GM06990 (cell line): Measurements from ENCODE around the gene HSPA1B.

Experiments used
- DNase-seq: peaks from one replicate; pipeline ENCODE4 v3.0.0-alpha.2; 2011; ENCODE audit not compliant: insufficient read length; ENCODE audit errors: extremely low read depth
- H3K27me3 ChIP-seq: replicated peaks from 2 replicates; pipeline ENCODE4 v1.6.0; 2011; ENCODE audit warnings: low read length; ENCODE audit not compliant: control insufficient read depth, insufficient read depth
- H3K36me3 ChIP-seq: 2 replicates; pipeline ENCODE4 v1.5.1; 2011; ENCODE audit warnings: low read length; ENCODE audit not compliant: control insufficient read depth, insufficient read depth
- H3K4me3 ChIP-seq: replicated peaks from 2 replicates; pipeline ENCODE4 v1.5.1; 2011; ENCODE audit warnings: low read depth, mild to moderate bottlenecking, control low read depth, low read length
- TF ChIP-seq, protein P1 (sequence below): IDR thresholded peaks from 2 replicates; pipeline ENCODE4 v1.5.1; 2011; ENCODE audit warnings: low read length, control low read depth, mild to moderate bottlenecking, inconsistent platforms; ENCODE audit not compliant: insufficient read depth, poor library complexity, severe bottlenecking

HSPA1B gene

GRCh38 chr6:31781244-31782125, 46.1 kb upstream of the HSPA1B start:
- peaks cover 52% of the 10 kb centered on the region for H3K36me3 ChIP-seq
- DNase-seq: no peak
- no peaks in the 10 kb centered on the region for H3K27me3 ChIP-seq
- H3K4me3 ChIP-seq: no peak overlapping the region
- TF ChIP-seq, protein P1, sequence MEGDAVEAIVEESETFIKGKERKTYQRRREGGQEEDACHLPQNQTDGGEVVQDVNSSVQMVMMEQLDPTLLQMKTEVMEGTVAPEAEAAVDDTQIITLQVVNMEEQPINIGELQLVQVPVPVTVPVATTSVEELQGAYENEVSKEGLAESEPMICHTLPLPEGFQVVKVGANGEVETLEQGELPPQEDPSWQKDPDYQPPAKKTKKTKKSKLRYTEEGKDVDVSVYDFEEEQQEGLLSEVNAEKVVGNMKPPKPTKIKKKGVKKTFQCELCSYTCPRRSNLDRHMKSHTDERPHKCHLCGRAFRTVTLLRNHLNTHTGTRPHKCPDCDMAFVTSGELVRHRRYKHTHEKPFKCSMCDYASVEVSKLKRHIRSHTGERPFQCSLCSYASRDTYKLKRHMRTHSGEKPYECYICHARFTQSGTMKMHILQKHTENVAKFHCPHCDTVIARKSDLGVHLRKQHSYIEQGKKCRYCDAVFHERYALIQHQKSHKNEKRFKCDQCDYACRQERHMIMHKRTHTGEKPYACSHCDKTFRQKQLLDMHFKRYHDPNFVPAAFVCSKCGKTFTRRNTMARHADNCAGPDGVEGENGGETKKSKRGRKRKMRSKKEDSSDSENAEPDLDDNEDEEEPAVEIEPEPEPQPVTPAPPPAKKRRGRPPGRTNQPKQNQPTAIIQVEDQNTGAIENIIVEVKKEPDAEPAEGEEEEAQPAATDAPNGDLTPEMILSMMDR: no peak

DNA sequence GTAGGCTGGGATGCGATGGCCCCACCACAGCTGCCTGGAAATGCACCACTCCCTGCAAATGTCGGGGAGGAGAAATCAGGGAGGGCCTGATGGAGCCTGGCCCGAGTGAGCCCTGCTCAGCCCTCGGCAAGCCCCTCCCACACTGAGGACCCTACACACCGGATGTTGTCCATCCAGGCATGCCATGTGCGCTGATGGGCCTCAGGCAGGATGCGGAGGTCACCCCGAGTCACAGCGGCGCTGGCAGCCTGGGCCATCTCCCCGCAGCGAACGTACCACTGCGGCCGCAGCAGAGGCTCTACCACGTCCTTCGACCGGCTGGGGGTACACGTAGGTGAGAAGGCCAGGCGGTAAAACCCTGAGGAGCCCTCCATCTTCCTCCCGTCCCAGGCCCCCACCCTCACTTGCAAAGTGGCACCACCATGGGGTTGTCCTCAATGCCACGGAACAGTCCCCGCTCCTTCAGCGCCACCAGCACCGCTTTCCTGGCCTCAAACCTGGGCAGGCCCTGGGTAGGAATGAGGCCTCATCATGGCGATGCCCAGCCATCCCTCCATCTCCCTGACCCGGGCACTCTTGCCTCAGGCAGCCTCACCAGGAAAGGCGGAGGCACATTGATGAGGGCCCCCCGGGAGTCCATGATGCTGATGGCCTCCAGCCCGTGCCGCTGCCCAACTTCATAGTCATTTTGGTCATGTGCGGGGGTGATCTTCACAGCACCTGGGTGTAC, 45.2 kb upstream of the HSPA1B start:
- TF ChIP-seq, protein P1: no peak
- no peak for DNase-seq
- Histone ChIP-seq H3K36me3 (peaks cover 52% of the 10 kb centered on the region), H3K27me3 (no peaks in the 10 kb centered on the region), H3K4me3 (no peak overlapping the region)

DNA sequence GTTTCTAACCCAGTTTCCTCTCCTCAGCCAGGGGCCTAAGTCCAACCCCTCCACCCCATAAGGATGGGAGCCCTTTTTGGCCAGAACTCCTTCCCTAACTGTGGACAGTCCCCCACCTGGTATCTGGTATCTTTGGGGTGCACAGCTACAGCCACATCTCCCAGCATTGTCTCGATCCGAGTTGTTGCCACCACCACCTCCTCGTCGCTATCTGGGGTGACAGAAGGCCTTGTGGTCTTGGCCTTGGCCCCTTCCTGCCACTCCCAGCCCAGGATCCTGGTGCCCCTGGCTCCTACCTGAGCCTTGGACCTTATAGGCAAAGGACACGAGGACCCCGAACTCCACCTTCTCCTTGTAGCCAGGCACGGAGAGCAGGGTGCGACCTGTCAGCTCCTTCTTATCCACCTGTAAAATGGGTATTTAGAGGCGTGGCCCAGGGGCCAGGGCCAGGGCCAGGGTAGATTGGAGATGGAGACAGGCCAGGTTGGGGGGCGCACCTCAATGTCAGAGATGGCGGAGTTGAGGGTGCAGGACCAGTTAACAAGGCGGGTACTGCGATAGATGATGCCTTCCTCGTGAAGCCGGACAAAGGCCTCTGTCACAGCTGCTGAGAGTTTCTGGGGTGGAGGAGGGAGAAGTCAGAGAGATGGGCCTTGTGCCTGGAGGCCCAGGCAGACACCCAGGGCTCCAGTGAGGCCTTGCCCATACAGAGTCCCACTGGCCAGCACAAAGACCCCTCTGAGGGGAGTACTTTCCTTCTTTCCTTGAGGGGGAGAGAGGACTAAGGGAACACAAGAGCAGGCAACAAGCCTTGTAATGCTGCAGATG, 43.2 kb upstream of the HSPA1B start:
- Histone ChIP-seq H3K36me3 (peaks cover 41% of the 10 kb centered on the region), H3K27me3 (no peaks in the 10 kb centered on the region), H3K4me3 (no peak overlapping the region)
- TF ChIP-seq, protein P1: no peak
- DNase-seq: no peak

DNA sequence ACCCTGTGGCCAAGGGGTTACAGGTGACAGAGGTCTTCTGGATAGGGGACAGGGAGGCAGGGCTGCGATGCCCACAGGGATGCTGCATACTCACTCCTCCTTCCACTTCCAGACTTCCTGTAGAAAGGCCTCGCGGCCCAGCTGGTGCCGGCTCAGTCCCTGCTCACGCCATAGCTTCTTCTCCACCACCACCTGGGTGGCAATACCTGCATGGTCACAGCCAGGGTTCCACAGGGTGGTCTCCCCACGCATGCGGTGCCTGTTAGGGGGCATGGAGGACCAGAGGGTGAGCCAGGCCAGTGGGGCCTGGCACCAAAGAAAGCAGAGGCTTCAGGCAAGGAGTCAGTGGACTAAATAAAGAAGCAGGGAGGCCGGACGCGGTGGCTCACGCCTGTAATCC, 42.1 kb upstream of the HSPA1B start:
- TF ChIP-seq, protein P1: no peak
- Histone ChIP-seq H3K4me3 (no peak overlapping the region), H3K36me3 (peaks cover 34% of the 10 kb centered on the region), H3K27me3 (no peaks in the 10 kb centered on the region)
- no peak for DNase-seq

GRCh38 chr6:31791324-31792089, 36.0 kb upstream of the HSPA1B start:
- no peak overlapping the region for H3K4me3 ChIP-seq
- TF ChIP-seq, protein P1: peak; percentile 75
- no peaks in the 10 kb centered on the region for H3K27me3 ChIP-seq
- DNase-seq: no peak
- H3K36me3 ChIP-seq: peaks cover 4% of the 10 kb centered on the region
